GM18868 (cell line): ENCODE results near the gene COL28A1.
"Not testable (repeated sequence)": the region's sequence is repeated elsewhere in the genome, so short reads cannot be mapped to it uniquely, and the experiment has no call there.

Source experiments
- ATAC-seq: cut with Tn5 transposase; IDR thresholded peaks from one replicate; pipeline ENCODE4 v1.9.1; 2021; ENCODE audit warnings: mild to moderate bottlenecking, moderate library complexity; ENCODE audit not compliant: unreplicated experiment

COL28A1 gene

GRCh38 chr7:7562736-7563135 is 27.1 kb upstream of the COL28A1 start:
- no peak for ATAC-seq

- ATAC-seq, result not testable (repeated sequence)
Observed at GRCh38 chr7:7561591-7561990, 25.9 kb upstream of the COL28A1 start.

GRCh38 chr7:7557252-7557651 is 21.6 kb upstream of the COL28A1 start:
- ATAC-seq, result no peak

- no peak for ATAC-seq
Observed at GRCh38 chr7:7556852-7557251, 21.2 kb upstream of the COL28A1 start.

- ATAC-seq, result no peak
Observed at GRCh38 chr7:7554649-7555575, 19.2 kb upstream of the COL28A1 start.

GRCh38 chr7:7554021-7554432 is 18.4 kb upstream of the COL28A1 start:
- no peak for ATAC-seq

GRCh38 chr7:7553386-7553785 is 17.7 kb upstream of the COL28A1 start:
- ATAC-seq, result no peak

- no peak for ATAC-seq
Observed at GRCh38 chr7:7552199-7552598, 16.5 kb upstream of the COL28A1 start.

- no peak for ATAC-seq
Observed at GRCh38 chr7:7550663-7551062, 15.0 kb upstream of the COL28A1 start.

GRCh38 chr7:7548407-7548806 is 12.7 kb upstream of the COL28A1 start:
- ATAC-seq, result no peak

- ATAC-seq, result no peak
Observed at GRCh38 chr7:7542251-7542835, 6.7 kb upstream of the COL28A1 start.

GRCh38 chr7:7539711-7540110 is 4.0 kb upstream of the COL28A1 start:
- ATAC-seq, result no peak

- ATAC-seq, result no peak
Observed at GRCh38 chr7:7539152-7539551, 3.5 kb upstream of the COL28A1 start.

- ATAC-seq, result no peak
Observed at GRCh38 chr7:7537711-7538110, 2.0 kb upstream of the COL28A1 start.

- ATAC-seq, result no peak
Observed at GRCh38 chr7:7536396-7537019, 835 bp upstream of the COL28A1 start.

GRCh38 chr7:7533831-7534430 is 1.7 kb downstream of the COL28A1 start:
- ATAC-seq, result no peak

- no peak for ATAC-seq
Observed at GRCh38 chr7:7529328-7529727, 6.3 kb downstream of the COL28A1 start.

GRCh38 chr7:7527047-7527446 is 8.6 kb downstream of the COL28A1 start:
- no peak for ATAC-seq

GRCh38 chr7:7526006-7526405 is 9.7 kb downstream of the COL28A1 start:
- no peak for ATAC-seq

GRCh38 chr7:7524121-7524520 is 11.6 kb downstream of the COL28A1 start:
- ATAC-seq, result no peak

GRCh38 chr7:7522421-7522820 is 13.3 kb downstream of the COL28A1 start:
- no peak for ATAC-seq
